Measurements from ENCODE around the gene FSTL5. TPM values are rescaled to one million over a fixed set of nuclear protein-coding genes. Genes with fewer than 3 reads are reported as not detected.

FSTL5 gene
- total and polyA plus RNA-seq, 2 of the 8 experiments (the other 6 are each of a cell fraction or from before 2014, with no cell fraction given) = 0.09 to 0.32 TPM

DNA sequence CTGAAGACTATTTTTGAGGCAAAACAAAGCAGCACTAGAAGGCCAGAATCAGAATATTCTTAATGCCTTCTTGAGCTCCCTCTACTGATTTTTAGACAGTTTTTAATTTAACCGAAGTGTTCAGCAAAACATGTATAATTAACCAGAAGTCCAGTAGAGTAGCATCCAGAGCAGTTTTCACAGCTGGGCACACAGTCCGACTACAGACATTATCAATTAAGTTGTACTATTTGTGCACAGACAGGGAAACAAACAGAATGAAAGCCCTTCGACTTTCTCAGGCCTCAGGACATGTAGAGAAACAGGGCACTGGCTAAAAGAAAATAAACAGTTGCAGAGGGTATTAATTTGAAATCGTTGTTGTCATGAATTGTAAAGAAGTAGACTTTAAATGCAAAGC is 11.9 kb downstream of the FSTL5 start:
- H2BK12ac ChIP-seq (ENCODE audit: low read depth, low read length) = no peak overlapping the region
- no peak overlapping the region for H2BK20ac ChIP-seq (ENCODE audit: low read length)
- no peaks in the 10 kb centered on the region for H3K9me3 ChIP-seq (ENCODE audit: insufficient read depth in 2 of 2, low read depth in 1 of 2, low read length in 1 of 2)
- no peak overlapping the region for H4K5ac ChIP-seq (ENCODE audit: insufficient read length, low read depth, low read length)
- H3K23me2 ChIP-seq (ENCODE audit: low read depth, low read length) = no peaks in the 10 kb centered on the region
- no peak overlapping the region for H3K23ac ChIP-seq (ENCODE audit: insufficient read length)
- no peak overlapping the region for H4K91ac ChIP-seq (replicated peaks; ENCODE audit: insufficient read length, low read length)
- 89% methylated on average over 4 of the region's 4 CpGs; no CpG with 5 or more reads in 1 of the 2 experiments for WGBS, 2 experiments (ENCODE audit: extremely low coverage in 1 of 2, insufficient coverage in 1 of 2, insufficient read length in 1 of 2, insufficient replicate concordance in 2 of 2, low coverage in 1 of 2, low lambda C conversion rate in 2 of 2, missing lambda C conversion rate in 1 of 2)
- H2AK5ac ChIP-seq (ENCODE audit: low read depth, low read length) = no peak overlapping the region
- no peaks in the 10 kb centered on the region for H4K20me1 ChIP-seq (replicated peaks in 1 of 2; ENCODE audit: control insufficient read depth in 1 of 2, insufficient read depth in 2 of 2, low read length in 2 of 2)
- FAIRE-seq (no peak), DNase-seq (ENCODE audit: low read depth in 1 of 2, low spot score in 2 of 2) (no peak)
- no peaks in the 10 kb centered on the region for H3K79me2 ChIP-seq (ENCODE audit: control insufficient read depth in 1 of 2, insufficient read depth in 2 of 2, low read length in 2 of 2)
- H2BK15ac ChIP-seq (ENCODE audit: low read length) = no peak overlapping the region
- no peak for TF ChIP-seq SP4 (IDR thresholded peaks at IDR 0.05; ENCODE audit: low read length)
- TF ChIP-seq EZH2 (IDR thresholded peaks at IDR 0.05; ENCODE audit: low read depth, low read length, severe bottlenecking) = no peak
- no peak for TF ChIP-seq POLR2A (IDR thresholded peaks at IDR 0.05; ENCODE audit: control extremely low read depth in 1 of 2, low read depth in 2 of 2, low read length in 2 of 2)
- no peak for TF ChIP-seq TAF7 (optimal IDR thresholded peaks at IDR 0.05; ENCODE audit: borderline replicate concordance, low read depth, low read length)
- TF ChIP-seq CBX5 (IDR thresholded peaks at IDR 0.05; ENCODE audit: low read depth, low read length) = no peak
- no peak for TF ChIP-seq SUZ12 (IDR thresholded peaks at IDR 0.05; ENCODE audit: low read length)
- TF ChIP-seq, protein P1, sequence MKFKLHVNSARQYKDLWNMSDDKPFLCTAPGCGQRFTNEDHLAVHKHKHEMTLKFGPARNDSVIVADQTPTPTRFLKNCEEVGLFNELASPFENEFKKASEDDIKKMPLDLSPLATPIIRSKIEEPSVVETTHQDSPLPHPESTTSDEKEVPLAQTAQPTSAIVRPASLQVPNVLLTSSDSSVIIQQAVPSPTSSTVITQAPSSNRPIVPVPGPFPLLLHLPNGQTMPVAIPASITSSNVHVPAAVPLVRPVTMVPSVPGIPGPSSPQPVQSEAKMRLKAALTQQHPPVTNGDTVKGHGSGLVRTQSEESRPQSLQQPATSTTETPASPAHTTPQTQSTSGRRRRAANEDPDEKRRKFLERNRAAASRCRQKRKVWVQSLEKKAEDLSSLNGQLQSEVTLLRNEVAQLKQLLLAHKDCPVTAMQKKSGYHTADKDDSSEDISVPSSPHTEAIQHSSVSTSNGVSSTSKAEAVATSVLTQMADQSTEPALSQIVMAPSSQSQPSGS (IDR thresholded peaks at IDR 0.05; ENCODE audit: low read length) = no peak
- H3K4me2 ChIP-seq (ENCODE audit: insufficient read depth in 1 of 2, low read depth in 2 of 2, low read length in 2 of 2) = no peak overlapping the region
- H3K18ac ChIP-seq (ENCODE audit: extremely low read depth, low read length) = no peak overlapping the region
- POLR2A ChIA-PET (ENCODE audit: partially characterized antibody) = no interaction called here
- H3K36me3 ChIP-seq (ENCODE audit: control insufficient read depth in 2 of 4, insufficient read depth in 4 of 4, low read length in 3 of 4) = no peaks in the 10 kb centered on the region
- H3K79me1 ChIP-seq (ENCODE audit: low read depth, low read length) = no peaks in the 10 kb centered on the region
- no peak overlapping the region for H3K4me3 ChIP-seq (ENCODE audit: extremely low read depth in 1 of 4, insufficient read depth in 2 of 4, low read depth in 3 of 4, low read length in 4 of 4)
- CTCF ChIA-PET (ENCODE audit: partially characterized antibody) = interaction anchor here (1.0 kb wide), 1 partner anchor 19 kb away, joined by 3 read pairs; no protein-coding TSS in a partner anchor
- H3K4ac ChIP-seq (replicated peaks; ENCODE audit: insufficient read length, low read depth, low read length) = no peak overlapping the region
- no peaks in the 10 kb centered on the region for H3K4me1 ChIP-seq (replicated peaks in 1 of 4; ENCODE audit: control insufficient read depth in 3 of 4, insufficient read depth in 4 of 4, low read length in 3 of 4)
- H2BK5ac ChIP-seq (ENCODE audit: low read depth, low read length) = no peak overlapping the region
- H3K9ac ChIP-seq (replicated peaks in 1 of 4; ENCODE audit: extremely low read depth in 1 of 4, low read depth in 3 of 4, low read length in 3 of 4) = no peak overlapping the region
- H3K27ac ChIP-seq (ENCODE audit: low read depth, low read length) = no peak overlapping the region
- H2BK120ac ChIP-seq (replicated peaks; ENCODE audit: low read depth, low read length) = no peak overlapping the region
- no peaks in the 10 kb centered on the region for H3K27me3 ChIP-seq (replicated peaks in 1 of 4; ENCODE audit: control insufficient read depth in 3 of 4, extremely low read depth in 1 of 4, insufficient read depth in 3 of 4, low read length in 3 of 4)
- no peak overlapping the region for H4K8ac ChIP-seq (ENCODE audit: extremely low read depth, insufficient read depth, low read length)
- H3K14ac ChIP-seq (ENCODE audit: insufficient read length) = no peak overlapping the region
- H2AFZ ChIP-seq (ENCODE audit: low read length) = no peak overlapping the region
- no peak overlapping the region for H3K56ac ChIP-seq (replicated peaks; ENCODE audit: insufficient read length, low read depth, low read length)

All from H1 (cell line).